HL-60 (cell line): ENCODE measurements around the gene ASPDH.

ENCODE experiments used
- DNase-seq, 2 experiments: peaks; one replicate each; pipeline ENCODE4 v3.0.0-alpha.2; 2010 to 2020; ENCODE audit warnings: low read depth in 1 of 2, low spot score in 1 of 2
- H3K27ac ChIP-seq: fragments of 250-450 bp; sonication (Bioruptor Pico); replicated peaks from 2 replicates; pipeline ENCODE4 v1.5.1; 2020; ENCODE audit warnings: mild to moderate bottlenecking, moderate library complexity
- H3K27me3 ChIP-seq: fragments of 250-450 bp; sonication (Bioruptor Pico); 2 replicates; pipeline ENCODE4 v1.5.1; 2021; ENCODE audit warnings: mild to moderate bottlenecking, moderate library complexity; ENCODE audit not compliant: insufficient read depth, poor library complexity, severe bottlenecking
- H3K4me3 ChIP-seq: replicated peaks from 2 replicates; pipeline ENCODE4 v1.5.1; 2011; ENCODE audit warnings: mild to moderate bottlenecking, control low read depth, low read length; ENCODE audit not compliant: insufficient read depth
- CTCF ChIP-seq: IDR thresholded peaks from one replicate; pipeline ENCODE4 v1.5.1; 2011; ENCODE audit warnings: low read length, control low read depth, inconsistent platforms; ENCODE audit not compliant: insufficient read depth
- GABPA ChIP-seq: IDR thresholded peaks from 2 replicates; pipeline ENCODE4 v1.6.1; 2012; ENCODE audit warnings: low read depth
- POLR2AphosphoS5 ChIP-seq: IDR thresholded peaks from 2 replicates; pipeline ENCODE4 v1.6.1; 2012; ENCODE audit warnings: low read depth
- REST ChIP-seq: IDR thresholded peaks from 2 replicates; pipeline ENCODE4 v1.6.1; 2012; ENCODE audit warnings: low read depth; ENCODE audit not compliant: insufficient replicate concordance
- SPI1 ChIP-seq: IDR thresholded peaks from 2 replicates; pipeline ENCODE4 v1.6.1; 2012; ENCODE audit warnings: low read depth, mild to moderate bottlenecking, borderline replicate concordance

Gene ASPDH

DNA sequence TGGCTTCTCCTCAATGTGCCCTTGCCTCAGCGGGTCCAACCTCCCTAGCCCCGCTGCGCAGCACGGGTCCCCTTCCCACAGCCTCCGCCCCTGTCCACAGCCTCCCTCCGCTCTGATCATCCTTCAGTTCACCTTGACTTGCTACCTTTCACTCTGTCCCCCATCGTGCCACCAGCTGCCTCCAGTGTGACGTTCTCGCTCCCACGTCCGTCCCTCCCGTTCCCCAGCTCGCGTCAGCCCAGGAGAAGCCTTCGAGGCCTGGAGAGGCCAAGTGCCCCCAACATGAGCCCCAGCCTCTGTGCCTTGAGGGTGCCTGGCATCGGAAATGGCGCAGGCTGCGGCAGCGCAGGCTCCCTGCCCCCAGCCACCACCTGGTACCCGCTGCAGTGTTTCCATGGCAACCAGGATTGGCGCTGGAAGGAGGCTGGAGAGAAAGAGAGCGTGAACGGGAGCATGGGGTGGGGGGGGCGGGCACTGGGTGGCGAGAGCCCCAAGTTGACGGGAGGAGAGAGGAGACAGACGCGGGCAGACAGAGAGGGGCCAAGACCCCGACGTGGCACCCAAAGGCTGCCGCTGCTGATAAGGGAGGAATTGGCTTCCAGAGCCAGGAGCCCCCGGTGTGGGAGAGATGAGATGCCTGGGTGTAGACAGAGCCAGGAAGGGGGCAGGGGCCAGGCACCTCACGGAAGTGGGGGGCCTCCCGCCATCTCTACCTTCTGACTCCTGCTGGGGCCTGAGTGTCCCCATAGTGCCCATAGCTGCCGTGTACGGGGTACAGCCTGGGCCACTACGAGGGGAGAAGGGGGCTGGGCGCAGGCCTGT lies 844 bp upstream of the ASPDH start:
- peaks cover 8% of the 10 kb centered on the region for H3K27me3 ChIP-seq
- no peak for DNase-seq
- TF ChIP-seq POLR2AphosphoS5 = no peak
- TF ChIP-seq SPI1 = no peak
- no peak for TF ChIP-seq CTCF
- TF ChIP-seq GABPA = no peak
- no peak for TF ChIP-seq REST
- H3K4me3 ChIP-seq = no peak overlapping the region
- H3K27ac ChIP-seq = no peak overlapping the region

DNA sequence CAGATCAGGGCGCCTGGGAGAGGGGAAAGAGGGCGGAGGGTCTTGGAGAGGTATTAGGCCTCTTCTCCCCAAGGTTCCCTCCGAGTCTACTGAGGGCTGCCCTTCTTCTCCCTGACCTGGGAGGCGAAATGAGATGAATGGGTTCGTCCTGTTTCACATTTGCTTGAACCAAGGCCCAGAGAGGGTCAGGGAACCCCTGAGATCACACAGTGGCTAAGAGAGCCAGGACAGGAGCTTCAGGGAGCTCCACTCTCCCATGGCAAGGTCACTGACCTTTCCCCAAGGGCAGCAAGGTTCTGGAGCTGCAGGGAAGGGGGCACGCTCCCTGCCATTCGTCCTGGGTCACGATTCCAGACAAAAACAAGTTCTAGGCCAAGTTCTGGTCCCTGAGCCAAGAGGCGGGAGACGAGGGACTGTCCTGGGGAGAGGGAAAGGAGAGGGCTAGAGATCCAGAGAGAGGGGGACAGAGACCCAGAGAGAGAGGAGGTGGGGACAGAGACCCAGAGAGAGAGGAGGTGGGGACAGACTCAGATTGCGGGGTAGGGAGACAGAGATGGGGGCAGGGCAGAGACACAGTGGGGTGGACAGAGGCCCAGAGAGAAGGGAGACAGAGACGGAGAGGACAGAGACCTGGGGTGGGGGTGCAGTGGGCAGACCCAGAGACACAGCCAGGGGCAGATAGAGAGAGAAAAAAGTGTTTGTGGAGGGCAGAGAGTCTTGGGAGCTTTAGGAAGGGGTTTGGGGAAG lies 541 bp downstream of the ASPDH start:
- Histone ChIP-seq H3K27ac (no peak overlapping the region), H3K27me3 (peaks cover 8% of the 10 kb centered on the region), H3K4me3 (no peak overlapping the region)
- TF ChIP-seq REST (no peak), GABPA (no peak), POLR2AphosphoS5 (no peak), CTCF (no peak), SPI1 (no peak)
- DNase-seq = no peak

DNA sequence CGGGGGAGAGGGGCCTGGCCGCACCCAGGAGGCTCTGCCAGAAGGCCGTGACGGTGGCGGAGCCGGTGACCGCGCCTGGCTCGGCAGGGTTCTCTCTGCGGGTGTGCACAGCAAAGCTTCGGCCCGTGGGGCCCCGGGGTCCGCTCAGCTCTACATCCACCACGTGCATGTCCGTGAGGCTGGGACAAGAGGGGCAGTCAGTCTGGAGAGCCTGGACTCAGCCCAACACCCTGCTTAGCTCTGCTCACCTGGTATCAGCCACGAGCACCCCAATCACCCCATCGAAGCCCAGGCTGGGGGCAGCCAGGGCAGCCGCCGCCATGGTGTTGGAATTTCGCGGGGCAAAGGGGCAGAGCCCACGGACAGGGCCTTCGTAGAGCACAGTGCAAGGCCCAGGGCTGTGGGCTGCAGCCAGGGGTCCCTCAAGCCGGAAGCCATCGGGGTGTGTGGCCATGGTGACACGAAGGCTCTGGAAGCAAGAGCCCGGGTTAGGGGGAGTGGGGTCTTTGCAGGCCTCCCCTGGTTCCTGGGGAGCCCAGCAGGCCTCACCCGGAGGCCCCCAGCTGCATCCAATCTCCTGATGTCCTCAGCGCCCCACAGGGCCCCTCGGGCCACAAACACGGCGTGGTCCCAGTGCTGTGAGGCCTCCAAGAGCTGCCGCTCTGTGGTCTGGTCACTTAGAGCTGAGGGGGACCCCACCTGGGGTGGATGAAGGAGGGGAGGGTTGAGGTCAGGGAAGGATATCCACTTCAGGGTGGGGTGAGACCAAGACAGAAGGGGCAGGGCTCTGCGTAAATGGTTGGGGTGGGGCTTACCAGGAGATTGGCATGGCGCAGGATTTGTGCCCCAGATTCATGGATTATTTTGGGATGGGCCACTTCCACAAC lies 1.4 kb downstream of the ASPDH start:
- Histone ChIP-seq H3K27me3 (peaks cover 8% of the 10 kb centered on the region), H3K27ac (no peak overlapping the region), H3K4me3 (no peak overlapping the region)
- no peak for TF ChIP-seq CTCF
- no peak for TF ChIP-seq POLR2AphosphoS5
- no peak for TF ChIP-seq SPI1
- no peak for TF ChIP-seq REST
- TF ChIP-seq GABPA = no peak
- no peak for DNase-seq
